MCF 10A (cell line): Measurements from ENCODE around the gene ME3. TPM values are rescaled to one million over a fixed set of nuclear protein-coding genes. Genes with fewer than 3 reads are reported as not detected.
A peak's percentile ranks its signal among the peaks of the same experiment; 100 is the strongest.

Source experiments
- BruUV-seq: library from RNA; stranded (reverse); fragments of 400-500 nt; replicated peaks from 2 replicates; lab custom pipeline; 2021; lab: Mats Ljungman, UMichigan
- CTCF ChIA-PET: fragments of 300-600 bp; sonication (Branson Sonifier 250); formaldehyde crosslinking; extraction: SDS; loops from one replicate; lab custom pipeline; 2021; ENCODE audit warnings: antibody characterized with exemption, inconsistent platforms; lab: Yijun Ruan, JAX
- POLR2A ChIA-PET: fragments of 300-600, 350-650 bp; sonication (Branson Sonifier 250); formaldehyde crosslinking; extraction: SDS; loops from one replicate; lab custom pipeline; 2020; ENCODE audit warnings: antibody characterized with exemption, inconsistent platforms; lab: Yijun Ruan, JAX
- DNase-seq: peaks from one replicate; pipeline ENCODE4 v3.0.0-alpha.2; 2018; ENCODE audit not compliant: unreplicated experiment
- H3K27ac Mint-ChIP-seq: one replicate; pipeline ENCODE4 v1.8.0; 2022; ENCODE audit warnings: mild to moderate bottlenecking, low read depth, mixed read lengths; ENCODE audit not compliant: unreplicated experiment
- H3K27me3 Mint-ChIP-seq: one replicate; pipeline ENCODE4 v1.8.0; 2022; ENCODE audit warnings: mixed read lengths; ENCODE audit not compliant: insufficient read depth, unreplicated experiment
- H3K36me3 Mint-ChIP-seq: one replicate; pipeline ENCODE4 v1.8.0; 2022; ENCODE audit warnings: mild to moderate bottlenecking, moderate library complexity, mixed read lengths; ENCODE audit not compliant: insufficient read depth, unreplicated experiment
- H3K4me1 Mint-ChIP-seq: one replicate; pipeline ENCODE4 v1.8.0; 2022; ENCODE audit warnings: mixed read lengths; ENCODE audit not compliant: insufficient read depth, unreplicated experiment
- H3K4me3 Mint-ChIP-seq: one replicate; pipeline ENCODE4 v1.8.0; 2022; ENCODE audit warnings: mild to moderate bottlenecking, moderate library complexity, mixed read lengths; ENCODE audit not compliant: unreplicated experiment
- H3K9me3 Mint-ChIP-seq: one replicate; pipeline ENCODE4 v1.8.0; 2022; ENCODE audit warnings: mixed read lengths; ENCODE audit not compliant: unreplicated experiment
- CTCF ChIP-seq: fragments of 200-600 bp; IDR thresholded peaks from one replicate; pipeline ENCODE4 v1.8.0; 2022; ENCODE audit warnings: antibody characterized with exemption, mild to moderate bottlenecking; ENCODE audit not compliant: unreplicated experiment
- intact Hi-C: fragments of 100-400 bp; cut with micrococcal nuclease; formaldehyde crosslinking; loops from 2 replicates; pipeline ENCODE4 v1.14.1; 2022
- total RNA-seq: library from RNA; stranded (reverse); gene quantifications from 2 replicates; pipeline ENCODE4 v1.2.3, GENCODE V29; 2022

The ME3 gene
- total RNA-seq, 1 experiment from 2014 or later: not detected

GRCh38 chr11:86699040-86699791 lies 26.8 kb upstream of the ME3 start:
- H3K4me1 Mint-ChIP-seq: peaks cover 22% of the 10 kb centered on the region
- DNase-seq: peak; percentile 24
- no peak for TF ChIP-seq CTCF
- intact Hi-C loops: no loop called here
- H3K36me3 Mint-ChIP-seq: no peaks in the 10 kb centered on the region
- H3K9me3 Mint-ChIP-seq: no peaks in the 10 kb centered on the region
- H3K27ac Mint-ChIP-seq: no peak overlapping the region
- CTCF ChIA-PET: interaction anchor here (0.6 to 0.7 kb wide), 2 partner anchors 96 to 105 kb away, joined by 3 to 5 read pairs; no protein-coding TSS in a partner anchor
- no TSS peak for BruUV-seq
- POLR2A ChIA-PET: no interaction called here
- H3K27me3 Mint-ChIP-seq: no peaks in the 10 kb centered on the region
- no peak overlapping the region for H3K4me3 Mint-ChIP-seq

- intact Hi-C loops: no loop called here
- H3K9me3 Mint-ChIP-seq: no peaks in the 10 kb centered on the region
- H3K4me1 Mint-ChIP-seq: peaks cover 22% of the 10 kb centered on the region
- peak; percentile 1 for DNase-seq
- H3K4me3 Mint-ChIP-seq: no peak overlapping the region
- no peaks in the 10 kb centered on the region for H3K36me3 Mint-ChIP-seq
- POLR2A ChIA-PET: interaction anchor here (0.8 kb wide), 1 partner anchor 21 kb away, joined by 3 read pairs; no protein-coding TSS in a partner anchor
- H3K27me3 Mint-ChIP-seq: no peaks in the 10 kb centered on the region
- H3K27ac Mint-ChIP-seq: no peak overlapping the region
- no peak for TF ChIP-seq CTCF
- CTCF ChIA-PET: interaction anchor here (0.6 kb wide), 1 partner anchor 106 kb away, joined by 3 read pairs; no protein-coding TSS in a partner anchor
- no TSS peak for BruUV-seq
Observed at GRCh38 chr11:86698639-86699038, 26.2 kb upstream of the ME3 start.

- no peak overlapping the region for H3K4me3 Mint-ChIP-seq
- H3K36me3 Mint-ChIP-seq: no peaks in the 10 kb centered on the region
- no peak for DNase-seq
- TF ChIP-seq CTCF: no peak
- no peaks in the 10 kb centered on the region for H3K27me3 Mint-ChIP-seq
- CTCF ChIA-PET: interaction anchor here (0.5 to 1.7 kb wide), 5 partner anchors 10 to 108 kb away, joined by 3 to 6 read pairs (median 4); no protein-coding TSS in a partner anchor
- intact Hi-C loops: loop anchor here (2.0 kb wide), 1 partner anchor 44 kb away; no protein-coding TSS in a partner anchor
- no peaks in the 10 kb centered on the region for H3K9me3 Mint-ChIP-seq
- H3K27ac Mint-ChIP-seq: no peak overlapping the region
- no TSS peak for BruUV-seq
- POLR2A ChIA-PET: interaction anchor here (0.7 to 4.0 kb wide), 7 partner anchors 10 to 241 kb away, joined by 3 to 17 read pairs (median 4); no protein-coding TSS in a partner anchor
- H3K4me1 Mint-ChIP-seq: peaks cover 35% of the 10 kb centered on the region
Observed at GRCh38 chr11:86696451-86696850, 24.0 kb upstream of the ME3 start.

GRCh38 chr11:86696004-86696403 lies 23.6 kb upstream of the ME3 start:
- peaks cover 35% of the 10 kb centered on the region for H3K4me1 Mint-ChIP-seq
- peak overlapping the region; percentile 10 for H3K4me3 Mint-ChIP-seq
- DNase-seq: peak; percentile 85
- intact Hi-C loops: loop anchor here (2.0 kb wide), 1 partner anchor 45 kb away; no protein-coding TSS in a partner anchor
- ChIA-PET CTCF (interaction anchor here (0.5 to 1.7 kb wide), 7 partner anchors 11 to 109 kb away, joined by 3 to 7 read pairs (median 4); no protein-coding TSS in a partner anchor), POLR2A (interaction anchor here (0.6 to 4.0 kb wide), 14 partner anchors 10 to 632 kb away, joined by 3 to 17 read pairs (median 4); no protein-coding TSS in a partner anchor)
- H3K27ac Mint-ChIP-seq: peak overlapping the region; percentile 43
- H3K27me3 Mint-ChIP-seq: no peaks in the 10 kb centered on the region
- H3K36me3 Mint-ChIP-seq: no peaks in the 10 kb centered on the region
- BruUV-seq: no TSS peak
- TF ChIP-seq CTCF: no peak
- H3K9me3 Mint-ChIP-seq: no peaks in the 10 kb centered on the region
